Endothelial cell of umbilical vein (primary cell): ENCODE results near the gene HPSE2. TPM values are rescaled to one million over a fixed set of nuclear protein-coding genes. Genes with fewer than 3 reads are reported as not detected.

Experiments
- BruUV-seq: library from RNA; stranded (reverse); fragments of 400-500 nt; replicated peaks from 2 replicates; lab custom pipeline; 2021; lab: Mats Ljungman, UMichigan
- CTCF ChIA-PET: fragments of 300-600, 350-600 bp; sonication (Branson Sonifier 250); formaldehyde crosslinking; loops from one replicate; lab custom pipeline; 2021; ENCODE audit warnings: antibody characterized with exemption, inconsistent platforms; lab: Charles Lee
- POLR2A ChIA-PET: fragments of 300-600, 350-600 bp; sonication (Branson Sonifier 250); formaldehyde crosslinking; loops from one replicate; lab custom pipeline; 2021; ENCODE audit warnings: antibody characterized with exemption, inconsistent platforms; lab: Charles Lee
- DNase-seq: peaks from one replicate; pipeline ENCODE4 v3.0.0-alpha.2; 2011; ENCODE audit warnings: low read depth, low spot score
- FAIRE-seq: peaks from 2 replicates; lab custom pipeline; 2011; peaks lifted over from hg19 to GRCh38; lab: Jason Lieb, UNC
- H2AFZ ChIP-seq: 2 replicates; pipeline ENCODE4 v1.6.0; 2012; ENCODE audit warnings: low read depth, low read length, control low read depth, inconsistent platforms
- H3K27ac ChIP-seq: 2 replicates; pipeline ENCODE4 v1.5.1; 2011; ENCODE audit warnings: low read depth, mild to moderate bottlenecking, control low read depth, low read length, moderate library complexity; ENCODE audit not compliant: insufficient read depth
- H3K27me3 ChIP-seq, 2 experiments: 2 replicates each; pipeline versions ENCODE4 v1.6.0 to v1.6.1; 2011; ENCODE audit warnings: low read length in 2 of 2, mixed read lengths in 1 of 2; ENCODE audit not compliant: control insufficient read depth in 2 of 2, insufficient read depth in 2 of 2
- H3K36me3 ChIP-seq, 2 experiments: 2 replicates in 1 of 2; 3 replicates in 1 of 2; pipeline ENCODE4 v1.5.1; 2011; ENCODE audit warnings: low read length in 2 of 2, mild to moderate bottlenecking in 1 of 2, moderate library complexity in 1 of 2; ENCODE audit not compliant: control insufficient read depth in 2 of 2, insufficient read depth in 2 of 2; ENCODE audit errors: extremely low read depth in 1 of 2
- H3K4me1 ChIP-seq: 3 replicates; pipeline ENCODE4 v1.5.1; 2011; ENCODE audit warnings: mild to moderate bottlenecking, low read length; ENCODE audit not compliant: control insufficient read depth, insufficient read depth; ENCODE audit errors: extremely low read depth
- H3K4me2 ChIP-seq: 2 replicates; pipeline ENCODE4 v1.6.1; 2011; ENCODE audit warnings: low read length, control low read depth, mixed read lengths; ENCODE audit not compliant: insufficient read depth
- H3K4me3 ChIP-seq, 3 experiments: fragments of 200-600 bp in 1 of 3; sonication (generic), shearing (Covaris generic) in 1 of 3; replicated peaks in 1 of 3; 2 replicates each; pipeline ENCODE4 v1.5.1; 2011 to 2016; ENCODE audit warnings: control low read depth in 3 of 3, low read length in 3 of 3, mild to moderate bottlenecking in 2 of 3, inconsistent platforms in 1 of 3, low read depth in 1 of 3, moderate library complexity in 1 of 3; ENCODE audit not compliant: insufficient read depth in 1 of 3
- H3K79me2 ChIP-seq: 2 replicates; pipeline ENCODE4 v1.6.0; 2012; ENCODE audit warnings: low read length, inconsistent platforms; ENCODE audit not compliant: control insufficient read depth, insufficient read depth
- H3K9ac ChIP-seq: replicated peaks from 2 replicates; pipeline ENCODE3; 2011; ENCODE audit warnings: low read length, control low read depth; ENCODE audit not compliant: insufficient read depth; ENCODE audit errors: extremely low read depth
- H3K9me1 ChIP-seq: replicated peaks from 3 replicates; pipeline ENCODE4 v1.6.0; 2011; ENCODE audit warnings: mild to moderate bottlenecking, low read length; ENCODE audit not compliant: control insufficient read depth, insufficient read depth; ENCODE audit errors: extremely low read depth
- H3K9me3 ChIP-seq: replicated peaks from 2 replicates; pipeline ENCODE4 v1.5.1; 2012; ENCODE audit warnings: low read length, inconsistent platforms; ENCODE audit not compliant: control insufficient read depth, insufficient read depth
- H4K20me1 ChIP-seq: replicated peaks from 2 replicates; pipeline ENCODE3; 2011; ENCODE audit warnings: mild to moderate bottlenecking, low read length; ENCODE audit not compliant: control insufficient read depth, insufficient read depth; ENCODE audit errors: extremely low read depth
- CTCF ChIP-seq, 2 donors: IDR thresholded peaks; 1 replicate in 1 of 2; 2 replicates in 1 of 2; pipeline ENCODE4 v1.5.1; 2011; ENCODE audit warnings: low read length in 2 of 2, mild to moderate bottlenecking in 2 of 2, moderate library complexity in 2 of 2, control low read depth in 1 of 2, inconsistent platforms in 1 of 2, low read depth in 1 of 2; ENCODE audit not compliant: insufficient read depth in 1 of 2; ENCODE audit errors: extremely low read depth in 1 of 2
- EZH2 ChIP-seq: IDR thresholded peaks from 2 replicates; pipeline ENCODE4 v1.6.1; 2012; ENCODE audit warnings: borderline replicate concordance, low read depth, mild to moderate bottlenecking, moderate library complexity, low read length, inconsistent platforms; ENCODE audit not compliant: severe bottlenecking
- FOS ChIP-seq: IDR thresholded peaks from 2 replicates; pipeline ENCODE4 v1.6.1; 2011; ENCODE audit warnings: mild to moderate bottlenecking, low read length, moderate library complexity, borderline replicate concordance; ENCODE audit not compliant: insufficient read depth
- GATA2 ChIP-seq: IDR thresholded peaks from 2 replicates; pipeline ENCODE4 v1.7.0; 2011; ENCODE audit warnings: low read depth, mild to moderate bottlenecking, moderate library complexity, mixed read lengths, low read length; ENCODE audit not compliant: insufficient read length, insufficient read depth
- JUN ChIP-seq: IDR thresholded peaks from 2 replicates; pipeline ENCODE4 v1.6.1; 2011; ENCODE audit warnings: borderline replicate concordance, low read depth; ENCODE audit not compliant: insufficient read length, insufficient read depth
- MAX ChIP-seq: IDR thresholded peaks from 2 replicates; pipeline ENCODE4 v1.6.1; 2011; ENCODE audit not compliant: insufficient read depth, insufficient read length
- MYC ChIP-seq: IDR thresholded peaks from one replicate; pipeline ENCODE4 v1.6.1; 2011; ENCODE audit warnings: mild to moderate bottlenecking, low read depth, low read length
- POLR2A ChIP-seq: IDR thresholded peaks from 2 replicates; pipeline ENCODE4 v1.6.1; 2012; ENCODE audit warnings: low read depth, mild to moderate bottlenecking, control low read depth, low read length
- POLR2AphosphoS5 ChIP-seq: IDR thresholded peaks from 2 replicates; pipeline ENCODE4 v1.6.1; 2012; ENCODE audit warnings: low read depth, mild to moderate bottlenecking, control low read depth, low read length, moderate library complexity; ENCODE audit not compliant: insufficient read depth
- dilution Hi-C: fragments of 300-500 bp; cut with MboI; formaldehyde crosslinking; loops from one replicate; pipeline ENCODE4 v1.15.0; 2019; ENCODE audit warnings: low sequenced_read_pairs; ENCODE audit not compliant: extremely low pct_ligation_motif_present
- intact Hi-C: fragments of 100-400 bp; cut with micrococcal nuclease; formaldehyde crosslinking; loops from one replicate; pipeline ENCODE4 v1.10.0; 2022
- polyA plus RNA-seq, 4 experiments: library from polyadenylated mRNA; depleted of rRNA in 3 of 4; stranded (reverse) in 3 of 4; unstranded in 1 of 4; fragments of >200 nt; gene quantifications; 2 replicates each; pipeline versions ENCODE4 v1.2.1 to v1.2.3, GENCODE V29; 2011 to 2012; ENCODE audit warnings: missing spikeins in 1 of 4
- total RNA-seq: library from RNA; stranded (reverse); gene quantifications from 2 replicates; pipeline ENCODE4 v1.2.3, GENCODE V29; 2021

Gene HPSE2
- total and polyA plus RNA-seq, 2 donors (not counting 3 experiments of a cell fraction or from before 2014, with no cell fraction given): not detected

- no peaks in the 10 kb centered on the region for H3K79me2 ChIP-seq
- H3K9me1 ChIP-seq: no peaks in the 10 kb centered on the region
- no peak for TF ChIP-seq MYC
- no peak for TF ChIP-seq EZH2
- no peak for TF ChIP-seq FOS
- TF ChIP-seq GATA2: no peak
- no peak for TF ChIP-seq JUN
- no peak for TF ChIP-seq CTCF (IDR thresholded peaks at IDR 0.05; ENCODE audit: extremely low read depth in 1 of 2, insufficient read depth in 1 of 2, low read depth in 1 of 2, low read length in 2 of 2)
- TF ChIP-seq POLR2A: no peak
- TF ChIP-seq POLR2AphosphoS5: no peak
- no peak for TF ChIP-seq MAX
- ChIA-PET POLR2A (no interaction called here), CTCF (no interaction called here)
- no peaks in the 10 kb centered on the region for H3K36me3 ChIP-seq
- no peak overlapping the region for H2AFZ ChIP-seq
- no peak overlapping the region for H3K4me3 ChIP-seq
- no peak overlapping the region for H3K9ac ChIP-seq
- no TSS peak for BruUV-seq
- DNase-seq (no peak), FAIRE-seq (no peak)
- dilution Hi-C loops (no loop called here), intact Hi-C loops (no loop called here)
- H3K9me3 ChIP-seq: no peaks in the 10 kb centered on the region
- H3K4me2 ChIP-seq: no peak overlapping the region
- no peaks in the 10 kb centered on the region for H4K20me1 ChIP-seq
- no peaks in the 10 kb centered on the region for H3K4me1 ChIP-seq
- no peak overlapping the region for H3K27ac ChIP-seq
- H3K27me3 ChIP-seq: no peaks in the 10 kb centered on the region
Measured at GRCh38 chr10:98632456-98633150, 603.0 kb downstream of the HPSE2 start.
